ENCODE measurements around the gene ITGA4.
"Not testable (repeated sequence)": the region's sequence is repeated elsewhere in the genome, so short reads cannot be mapped to it uniquely, and the experiment has no call there.

Gene ITGA4

DNA sequence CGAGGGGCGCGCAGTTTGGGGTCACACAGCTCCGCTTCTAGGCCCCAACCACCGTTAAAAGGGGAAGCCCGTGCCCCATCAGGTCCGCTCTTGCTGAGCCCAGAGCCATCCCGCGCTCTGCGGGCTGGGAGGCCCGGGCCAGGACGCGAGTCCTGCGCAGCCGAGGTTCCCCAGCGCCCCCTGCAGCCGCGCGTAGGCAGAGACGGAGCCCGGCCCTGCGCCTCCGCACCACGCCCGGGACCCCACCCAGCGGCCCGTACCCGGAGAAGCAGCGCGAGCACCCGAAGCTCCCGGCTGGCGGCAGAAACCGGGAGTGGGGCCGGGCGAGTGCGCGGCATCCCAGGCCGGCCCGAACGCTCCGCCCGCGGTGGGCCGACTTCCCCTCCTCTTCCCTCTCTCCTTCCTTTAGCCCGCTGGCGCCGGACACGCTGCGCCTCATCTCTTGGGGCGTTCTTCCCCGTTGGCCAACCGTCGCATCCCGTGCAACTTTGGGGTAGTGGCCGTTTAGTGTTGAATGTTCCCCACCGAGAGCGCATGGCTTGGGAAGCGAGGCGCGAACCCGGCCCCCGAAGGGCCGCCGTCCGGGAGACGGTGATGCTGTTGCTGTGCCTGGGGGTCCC lies at the start of gene ITGA4:
ITGA4 (plus strand) TSS at position 266 of the 620 bp plus-strand sequence; CDS start at position 535, 269 bp downstream.
- peak; percentile 49 for DNase-seq

DNA sequence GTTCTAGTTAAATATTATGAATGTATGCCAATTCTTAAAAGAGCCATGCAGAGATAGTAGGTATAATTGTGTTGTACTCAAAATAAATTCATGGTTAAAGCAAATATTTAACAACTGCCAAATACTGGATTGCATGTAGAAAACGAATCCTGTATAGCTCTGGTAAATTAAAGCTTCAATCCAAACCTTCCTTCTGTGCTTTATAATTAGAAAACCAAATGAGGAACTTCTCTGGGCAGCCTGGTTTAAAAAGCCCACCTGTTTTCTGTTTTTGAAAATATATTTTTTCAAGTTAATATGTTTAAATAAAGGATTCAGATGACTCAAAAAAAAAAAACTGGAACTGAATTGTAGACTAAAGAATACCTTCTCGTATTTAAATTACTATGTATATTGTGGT lies 48.3 kb upstream of the ITGA4 start:
- DNase-seq: no peak

DNA sequence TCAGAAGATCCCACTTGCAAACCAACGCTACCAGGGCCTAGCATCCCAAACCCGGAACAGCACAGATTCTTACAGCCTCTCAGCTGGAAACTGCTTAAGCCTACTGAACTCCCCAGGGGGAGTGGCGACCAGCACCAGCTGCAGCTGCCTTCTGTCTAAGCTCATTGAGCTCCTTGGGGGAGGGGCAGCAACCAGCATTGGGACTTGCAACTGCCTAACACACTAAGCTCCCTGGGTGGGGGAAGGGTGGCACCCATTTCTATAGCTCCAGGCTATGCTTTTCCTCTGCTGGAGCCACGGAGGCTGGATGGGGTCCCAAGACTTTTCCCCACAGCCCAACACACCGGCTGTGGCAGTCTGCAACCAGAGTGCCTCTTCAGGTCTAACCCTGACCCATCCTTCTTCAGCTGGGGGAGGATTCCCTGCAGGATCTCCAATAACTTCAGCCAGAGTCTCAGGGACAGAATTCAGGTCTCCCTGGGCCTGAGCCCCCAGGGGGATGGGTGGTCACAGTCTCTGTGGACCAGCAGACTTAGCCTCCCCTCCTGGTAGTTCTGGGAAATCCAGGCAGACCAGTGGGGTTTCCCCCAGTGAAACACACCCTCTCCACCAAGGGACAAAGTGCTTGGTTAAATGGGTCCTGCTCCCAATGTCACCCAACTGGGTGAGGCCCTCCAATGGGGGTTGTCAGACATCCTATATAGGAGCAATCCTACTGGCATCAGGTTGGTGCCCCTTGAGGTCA lies 45.9 kb upstream of the ITGA4 start:
- DNase-seq: peak; percentile 7

DNA sequence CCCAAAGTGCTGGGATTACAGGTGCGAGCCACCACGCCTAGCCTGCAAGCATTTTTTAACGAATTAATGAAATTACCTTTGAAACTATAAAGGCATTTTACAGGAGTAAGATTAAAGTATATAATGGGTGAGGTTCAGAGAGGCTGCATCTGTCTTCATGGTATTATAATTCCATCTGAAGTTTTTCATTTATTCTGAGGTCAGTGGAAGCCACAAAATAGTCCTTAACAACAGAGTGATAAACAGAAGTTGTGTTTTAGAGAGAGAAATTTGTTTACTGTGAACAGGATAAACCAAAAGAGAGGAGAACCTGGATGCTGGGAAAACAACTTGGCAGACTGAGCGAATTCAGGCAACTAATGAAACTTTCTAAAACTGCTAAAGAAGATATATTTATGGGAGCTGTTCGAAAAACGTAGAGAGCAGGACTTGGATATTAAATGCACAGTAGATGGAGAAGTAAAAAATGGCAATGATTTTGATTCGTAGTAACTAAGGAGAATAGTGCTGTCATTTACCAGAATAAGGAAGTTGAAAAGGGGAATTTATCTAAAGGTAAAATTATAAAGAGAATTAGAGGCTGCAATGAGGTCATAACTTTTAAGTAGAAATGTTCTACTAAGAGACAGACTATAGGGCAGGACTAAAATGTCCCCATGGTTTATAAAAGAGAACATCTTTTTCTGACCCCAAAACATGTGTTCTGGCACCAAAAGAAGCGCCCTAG lies 37.9 kb upstream of the ITGA4 start:
- DNase-seq: no peak

DNA sequence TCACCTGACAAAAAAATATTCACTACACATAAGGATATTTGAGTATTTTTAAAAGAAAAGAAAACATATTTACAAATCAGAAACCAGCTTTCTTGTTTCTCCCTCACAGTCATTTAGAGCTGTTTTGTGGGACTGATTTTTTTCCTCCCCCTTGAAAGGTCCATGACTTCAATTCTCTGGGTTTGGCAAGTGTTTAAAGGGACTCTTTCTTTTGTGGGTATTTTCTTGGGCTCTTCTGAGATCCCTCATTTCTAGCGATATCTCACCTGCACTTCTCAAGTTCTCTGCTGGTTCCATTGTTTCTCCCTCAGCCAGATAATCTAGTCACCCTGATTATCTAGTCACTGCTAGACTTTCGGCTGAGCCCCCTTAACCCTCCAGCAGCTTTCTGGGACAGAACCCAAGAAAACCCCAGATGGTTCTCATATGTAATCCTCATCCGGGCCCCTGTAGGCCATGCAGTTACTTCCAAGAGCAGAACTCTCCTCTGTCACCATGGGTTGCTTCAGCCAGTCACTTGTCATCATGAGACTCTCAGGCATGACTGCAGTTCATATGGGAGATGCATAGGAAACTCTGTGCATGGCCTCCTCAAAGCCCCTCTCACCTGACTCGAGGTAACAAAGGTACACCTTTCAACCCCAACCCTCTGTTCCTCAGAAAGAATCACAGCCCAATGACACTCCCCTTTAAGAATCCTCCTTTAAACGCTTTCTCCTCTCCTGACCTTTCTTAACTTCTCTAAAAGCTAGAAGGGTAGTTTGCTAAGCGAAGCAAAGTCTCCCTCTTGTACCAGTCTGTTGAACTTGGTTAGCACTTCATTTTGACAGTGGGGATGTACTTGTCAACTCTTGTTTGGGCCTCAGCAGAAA lies 36.7 kb upstream of the ITGA4 start:
- DNase-seq: no peak

DNA sequence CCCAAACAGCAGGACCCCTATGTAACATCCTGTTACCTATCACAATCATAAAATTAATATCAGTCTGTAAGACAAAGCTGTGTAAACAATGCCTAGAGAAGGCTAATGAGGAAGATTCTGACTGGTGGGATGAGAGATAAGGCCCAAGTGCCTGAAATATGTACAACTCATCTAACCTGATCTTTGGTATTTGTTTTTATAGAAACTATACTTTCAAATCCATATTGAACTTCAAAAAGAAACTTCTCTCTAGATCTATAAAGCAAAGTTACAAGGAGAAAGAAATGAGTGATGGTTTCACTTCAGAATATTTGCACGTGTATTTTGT lies 36.1 kb upstream of the ITGA4 start:
- DNase-seq: no peak

DNA sequence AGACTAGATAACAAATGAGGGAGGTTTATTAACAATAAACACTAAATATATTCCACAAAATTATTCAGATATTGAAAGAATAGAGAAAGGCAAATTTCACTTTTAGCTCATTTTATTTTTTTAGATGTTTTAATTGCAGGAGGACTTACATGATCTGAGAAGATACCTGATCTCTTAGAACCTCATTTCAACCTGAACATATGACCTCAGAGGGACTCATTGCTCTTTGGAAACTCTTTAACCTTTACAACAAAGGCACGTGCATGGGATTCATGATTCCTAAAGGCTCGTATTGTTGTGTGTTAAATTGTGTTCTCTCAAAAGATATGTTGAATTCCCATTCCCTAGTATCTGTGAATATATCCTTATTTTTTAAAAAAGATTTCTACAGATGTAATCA lies 35.7 kb upstream of the ITGA4 start:
- DNase-seq: no peak

DNA sequence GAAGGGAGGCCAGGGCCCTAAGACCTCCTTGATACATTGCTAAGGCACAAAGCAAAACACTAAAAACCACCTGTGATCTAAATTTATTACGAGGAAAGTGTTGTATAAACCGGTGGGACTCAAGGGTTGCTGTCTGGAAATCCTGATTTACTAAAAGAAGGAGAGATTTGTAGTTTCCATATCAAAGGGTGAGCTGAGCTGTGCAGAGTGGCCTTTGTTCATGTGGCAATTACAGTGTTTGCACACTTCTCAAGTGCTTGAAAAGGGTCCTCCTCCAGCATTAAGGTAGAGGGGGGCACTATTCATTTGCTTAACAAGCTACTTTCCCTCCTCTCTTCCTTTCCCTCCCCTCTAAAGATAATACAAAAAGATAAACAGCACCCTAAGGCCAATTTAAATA lies 30.5 kb upstream of the ITGA4 start:
- DNase-seq: peak; percentile 85

DNA sequence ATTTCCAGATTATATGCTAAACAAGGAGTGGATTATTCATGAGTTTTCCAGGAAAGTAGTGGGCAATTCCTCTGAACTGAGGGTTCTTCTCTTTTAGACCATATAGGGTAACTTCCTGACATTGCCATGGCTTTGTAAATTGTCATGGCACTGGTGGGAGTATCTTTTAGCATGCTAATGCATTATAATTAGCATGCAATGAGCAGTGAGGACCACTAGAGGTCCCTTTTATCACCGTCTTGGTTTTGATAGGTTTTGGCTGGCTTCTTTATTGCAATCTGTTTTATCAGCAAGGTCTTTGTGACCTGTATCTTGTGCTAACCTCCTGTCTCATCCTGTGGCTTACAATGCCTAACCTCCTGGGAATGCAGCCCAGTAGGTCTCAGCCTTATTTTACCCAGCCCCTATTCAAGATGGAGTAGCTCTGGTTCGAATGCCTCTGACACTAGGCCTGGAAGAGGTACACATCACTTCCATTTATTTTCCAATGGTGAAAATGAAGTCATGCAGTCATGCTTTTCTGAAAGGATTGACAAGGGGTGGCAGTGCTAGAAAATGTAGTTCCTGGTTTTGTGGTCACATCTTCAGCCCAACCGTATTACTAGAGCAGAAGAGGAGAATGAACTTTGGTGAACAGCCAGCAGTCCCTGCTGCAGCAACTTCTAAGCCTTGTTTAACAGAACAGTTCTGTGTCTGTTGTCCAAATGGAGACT lies 26.6 kb upstream of the ITGA4 start:
- DNase-seq: no peak

DNA sequence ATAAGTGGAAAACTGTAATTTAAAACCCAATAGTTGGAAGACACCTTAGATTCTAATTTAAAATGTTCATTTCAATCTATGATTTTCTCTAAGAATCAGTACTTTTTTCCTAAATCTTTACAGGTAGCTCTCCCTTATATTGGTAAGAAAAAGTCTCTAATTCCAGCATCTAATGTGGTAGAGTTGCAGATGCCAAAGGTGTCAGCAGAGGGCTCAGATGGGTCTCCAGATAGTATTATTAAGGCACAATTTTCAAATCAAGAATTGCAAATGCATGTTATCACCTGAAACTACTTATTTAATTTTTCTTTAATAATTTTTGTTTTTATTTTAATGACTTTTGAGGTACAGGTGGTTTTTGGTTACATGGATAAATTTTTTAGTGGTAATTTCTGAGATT lies 25.5 kb upstream of the ITGA4 start:
- no peak for DNase-seq

DNA sequence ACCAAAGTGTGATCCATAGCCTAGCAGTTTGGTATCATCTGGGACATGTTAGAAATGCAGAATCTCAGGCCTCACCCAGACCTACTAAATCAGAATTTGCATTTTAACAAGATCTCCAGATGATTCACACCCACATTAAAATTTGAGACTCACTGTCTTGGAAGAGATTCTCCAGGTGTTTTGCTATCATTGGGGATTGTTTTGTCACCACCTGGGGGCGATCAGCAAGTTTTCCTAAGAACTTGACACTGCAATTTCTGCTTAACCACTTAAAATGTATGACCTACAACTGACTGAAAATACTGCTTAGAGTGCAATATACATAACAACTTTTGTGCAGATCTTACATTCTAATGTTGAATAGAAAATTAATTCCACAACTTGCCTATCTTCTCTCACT lies 18.9 kb upstream of the ITGA4 start:
- DNase-seq: no peak

DNA sequence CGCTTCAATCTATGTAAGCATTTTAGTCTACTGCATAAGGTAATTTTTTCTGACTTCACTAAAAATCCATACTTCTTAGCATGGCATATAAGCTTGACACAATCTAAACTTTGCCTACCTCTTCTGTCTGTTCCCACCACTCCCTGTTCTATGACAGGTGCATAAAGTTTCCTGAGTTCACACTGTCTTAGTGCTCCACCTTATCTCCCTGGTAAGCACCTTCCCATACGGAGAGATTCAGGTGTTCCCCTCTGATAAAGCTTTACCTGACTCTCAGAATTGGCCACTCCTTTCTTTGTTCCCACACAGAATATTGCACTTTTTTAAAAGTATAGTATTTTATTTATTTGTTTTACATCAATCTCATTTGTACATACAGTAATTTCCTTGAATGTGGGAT lies 16.8 kb upstream of the ITGA4 start:
- DNase-seq: no peak

DNA sequence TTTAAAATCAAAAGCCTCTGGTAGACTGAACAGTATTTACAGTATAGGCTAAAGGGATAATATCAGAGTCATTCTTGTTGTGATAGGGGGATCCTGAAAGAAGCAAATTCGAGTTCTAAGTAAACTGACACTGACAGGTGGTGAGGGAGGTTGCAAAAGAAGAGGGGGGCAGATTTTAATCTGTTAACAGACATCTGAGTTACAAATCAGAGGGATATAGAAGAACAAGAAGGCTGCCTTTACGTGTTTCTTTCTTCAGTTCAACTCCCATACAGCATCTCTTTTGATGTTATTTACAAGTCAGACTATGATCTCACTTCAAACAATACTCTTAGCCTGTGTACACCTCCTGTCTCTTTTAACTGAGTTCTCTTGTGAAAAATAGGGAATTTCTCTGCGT lies 16.3 kb upstream of the ITGA4 start:
- DNase-seq: no peak

DNA sequence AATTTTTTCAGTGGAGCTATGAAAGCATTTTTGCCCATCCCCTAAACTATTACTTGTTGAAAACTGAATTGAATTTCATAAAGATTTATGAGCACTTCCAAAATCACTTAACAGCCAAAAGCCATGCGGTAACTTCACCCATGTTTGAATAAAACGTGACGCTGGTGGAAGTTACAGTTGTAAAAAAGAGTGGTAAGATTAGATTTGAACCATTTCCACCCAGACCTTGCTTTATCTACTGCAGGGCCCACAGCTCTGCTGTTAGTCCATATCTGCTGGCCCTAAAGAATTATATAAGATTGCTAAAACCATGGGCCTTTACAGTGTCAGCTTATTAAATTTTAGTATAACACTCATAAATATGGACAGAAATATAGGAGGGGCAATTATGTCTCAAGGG lies 15.5 kb upstream of the ITGA4 start:
- DNase-seq: no peak

DNA sequence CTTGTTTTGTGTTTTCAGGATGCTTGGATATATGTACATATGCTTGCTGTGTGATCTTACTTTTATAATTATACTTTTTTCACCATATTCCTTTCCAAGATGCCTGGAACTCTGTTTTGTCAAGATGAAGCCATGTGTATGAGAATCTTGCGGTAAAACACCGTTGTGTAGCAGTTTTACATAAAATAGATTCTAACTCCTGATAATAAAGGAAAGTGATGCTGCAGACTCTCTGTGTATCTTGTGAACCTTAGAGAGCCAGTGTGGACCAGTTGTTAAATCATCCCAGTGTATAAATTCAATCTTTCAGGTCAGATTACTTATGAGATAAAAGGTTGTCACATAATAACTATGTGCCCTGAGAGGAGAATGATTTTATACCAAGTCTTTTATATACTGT lies 12.5 kb upstream of the ITGA4 start:
- DNase-seq: no peak

DNA sequence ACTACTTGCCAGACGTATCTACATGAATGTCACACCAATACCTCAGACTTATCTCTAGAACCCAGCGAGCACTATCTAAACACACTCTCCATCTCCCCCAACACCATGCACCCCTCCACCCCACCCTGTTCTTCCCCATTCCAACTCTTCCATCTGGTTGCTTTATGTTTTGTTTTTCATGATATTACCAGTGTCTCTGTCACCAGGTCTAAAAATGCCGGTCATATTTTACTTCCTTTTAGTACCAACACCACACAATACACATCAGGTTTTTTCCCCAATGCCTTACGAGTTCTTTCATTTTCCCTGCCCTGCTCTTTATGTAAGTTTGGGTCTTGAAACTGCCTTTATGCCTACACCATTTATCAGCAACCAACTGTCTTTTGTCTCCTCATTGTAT lies 10.2 kb upstream of the ITGA4 start:
- no peak for DNase-seq

DNA sequence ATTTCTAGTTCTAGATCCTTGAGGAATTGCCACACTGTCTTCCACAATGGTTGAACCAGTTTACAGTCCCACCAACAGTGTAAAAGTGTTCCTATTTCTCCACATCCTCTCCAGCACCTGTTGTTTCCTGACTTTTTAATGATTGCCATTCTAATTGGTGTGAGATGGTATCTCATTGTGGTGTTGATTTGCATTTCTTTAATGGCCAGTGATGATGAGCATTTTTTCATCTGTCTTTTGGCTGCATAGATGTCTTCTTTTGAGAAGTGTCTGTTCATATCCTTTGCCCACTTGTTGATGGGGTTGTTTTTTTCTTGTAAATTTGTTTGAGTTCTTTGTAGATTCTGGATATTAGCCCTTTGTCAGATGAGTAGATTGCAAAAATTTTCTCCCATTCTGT lies 7.9 kb upstream of the ITGA4 start:
- DNase-seq: not testable (repeated sequence)

DNA sequence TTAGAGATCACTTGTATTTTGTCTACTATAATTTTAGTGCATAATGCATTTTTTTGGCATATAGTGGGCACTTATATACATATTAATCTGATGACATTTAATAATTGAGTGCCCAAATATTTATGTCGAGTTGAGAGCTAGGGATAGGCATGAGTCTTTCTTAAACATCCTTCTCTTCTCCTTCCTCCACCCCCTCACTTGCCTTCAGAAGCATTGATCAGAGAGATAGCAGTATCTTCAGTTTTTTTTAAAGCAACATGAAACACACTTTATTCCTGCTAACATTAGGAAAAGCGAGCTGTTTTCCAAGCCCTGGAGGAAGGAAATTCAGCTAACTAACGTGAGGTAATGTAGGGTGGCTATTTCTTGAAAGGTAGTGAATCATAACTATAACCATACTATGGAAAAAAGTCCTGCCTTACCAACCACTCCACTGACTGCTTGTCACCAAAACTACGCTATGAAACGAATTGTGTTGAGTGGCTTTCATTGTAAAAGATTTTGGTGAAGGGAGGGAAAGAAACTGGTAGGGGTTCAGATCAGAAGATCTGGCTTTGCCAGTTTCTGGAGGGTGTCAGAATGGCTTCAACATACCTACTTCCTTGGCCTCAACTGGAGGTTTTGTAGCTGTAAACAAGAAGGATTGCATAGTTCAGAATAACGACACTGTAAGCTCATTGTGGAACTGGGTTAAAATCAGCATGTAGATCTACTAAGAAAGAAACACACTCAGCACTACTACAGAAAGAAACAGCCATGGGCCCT lies 2.3 kb upstream of the ITGA4 start:
- no peak for DNase-seq

DNA sequence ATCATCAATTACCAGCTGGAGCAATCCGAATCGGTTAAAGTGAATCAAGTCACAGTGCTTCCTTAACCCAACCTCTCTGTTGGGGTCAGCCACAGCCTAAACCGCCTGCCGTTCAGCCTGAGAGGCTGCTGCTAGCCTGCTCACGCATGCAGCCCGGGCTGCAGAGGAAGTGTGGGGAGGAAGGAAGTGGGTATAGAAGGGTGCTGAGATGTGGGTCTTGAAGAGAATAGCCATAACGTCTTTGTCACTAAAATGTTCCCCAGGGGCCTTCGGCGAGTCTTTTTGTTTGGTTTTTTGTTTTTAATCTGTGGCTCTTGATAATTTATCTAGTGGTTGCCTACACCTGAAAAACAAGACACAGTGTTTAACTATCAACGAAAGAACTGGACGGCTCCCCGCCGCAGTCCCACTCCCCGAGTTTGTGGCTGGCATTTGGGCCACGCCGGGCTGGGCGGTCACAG lies 496 bp upstream of the ITGA4 start:
- peak; percentile 34 for DNase-seq

DNA sequence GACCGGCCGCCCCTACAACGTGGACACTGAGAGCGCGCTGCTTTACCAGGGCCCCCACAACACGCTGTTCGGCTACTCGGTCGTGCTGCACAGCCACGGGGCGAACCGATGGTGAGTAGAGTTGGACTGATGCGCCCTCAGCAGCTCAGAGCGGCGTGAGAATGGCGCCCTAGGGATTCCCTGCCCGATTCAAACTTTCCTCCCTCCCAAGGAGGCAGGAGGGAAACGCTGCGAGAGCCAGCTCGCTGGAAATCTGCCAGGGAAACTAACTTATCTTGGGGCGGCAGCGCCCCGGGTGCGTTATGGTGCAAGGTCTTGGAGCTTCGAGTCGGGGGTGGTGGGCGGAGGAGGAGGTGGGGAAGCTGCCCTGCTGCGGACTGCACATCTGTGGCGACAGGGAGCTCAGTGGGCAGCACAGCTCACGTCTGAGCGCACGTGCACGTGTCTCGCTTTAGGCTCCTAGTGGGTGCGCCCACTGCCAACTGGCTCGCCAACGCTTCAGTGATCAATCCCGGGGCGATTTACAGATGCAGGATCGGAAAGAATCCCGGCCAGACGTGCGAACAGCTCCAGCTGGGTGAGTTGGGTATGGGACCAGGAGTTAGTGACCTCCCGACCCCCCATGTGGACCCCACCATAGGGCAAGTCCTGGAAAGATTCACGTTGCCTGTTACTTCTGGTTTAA lies 697 bp downstream of the ITGA4 start:
- peak; percentile 25 for DNase-seq

DNA sequence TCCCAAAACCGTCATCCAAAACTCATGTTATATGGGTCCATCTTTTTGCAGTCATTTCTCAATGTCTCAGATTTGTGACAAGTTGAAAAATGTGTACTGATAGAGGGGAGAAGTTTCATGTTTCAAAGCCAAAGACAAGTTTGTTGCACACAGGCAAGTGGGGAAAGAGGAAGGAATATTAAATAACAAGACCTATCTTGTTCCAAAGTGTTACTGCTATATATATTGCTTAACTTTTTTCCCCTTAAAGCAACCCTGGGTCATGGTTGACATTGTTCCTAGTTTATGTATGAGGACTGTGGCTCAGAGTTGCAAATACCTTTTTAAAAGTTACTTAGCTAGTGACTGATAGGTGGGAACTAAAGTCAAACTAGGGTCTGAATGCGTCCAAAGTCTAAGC lies 1.7 kb downstream of the ITGA4 start:
- DNase-seq: no peak

All from DMS79 (cell line).